Measurements from ENCODE around the gene PFDN2.

GRCh38 chr1:161117759-161118581, at the start of gene PFDN2, which contains the start of gene NIT1:
- TF ChIP-seq POLR2A (IDR thresholded peaks at IDR 0.05) (peak; percentile 9 to 91), CTCF (IDR thresholded peaks at IDR 0.05) (no peak)

Data from thyroid gland (tissue), 4 donors.